ENCODE results near the gene C11orf98.
"Not testable (repeated sequence)": the region's sequence is repeated elsewhere in the genome, so short reads cannot be mapped to it uniquely, and the experiment has no call there.

Gene C11orf98

GRCh38 chr11:62705880-62706849, 41.2 kb upstream of the C11orf98 start:
- Mint-ChIP-seq H3K4me3 (peak overlapping the region; percentile 83 to 93 (median 90)), H3K4me1 (peaks cover 39% of the 10 kb centered on the region), H3K9me3 (no peaks in the 10 kb centered on the region), H3K36me3 (ENCODE audit: low read depth) (peaks cover 28% of the 10 kb centered on the region), H3K27me3 (ENCODE audit: low read depth) (no peaks in the 10 kb centered on the region), H3K27ac (peak overlapping the region; percentile 96 to 99 (median 97))
- TF ChIP-seq CTCF (IDR thresholded peaks at IDR 0.05; ENCODE audit: unreplicated experiment in 3 of 3): no peak

DNA sequence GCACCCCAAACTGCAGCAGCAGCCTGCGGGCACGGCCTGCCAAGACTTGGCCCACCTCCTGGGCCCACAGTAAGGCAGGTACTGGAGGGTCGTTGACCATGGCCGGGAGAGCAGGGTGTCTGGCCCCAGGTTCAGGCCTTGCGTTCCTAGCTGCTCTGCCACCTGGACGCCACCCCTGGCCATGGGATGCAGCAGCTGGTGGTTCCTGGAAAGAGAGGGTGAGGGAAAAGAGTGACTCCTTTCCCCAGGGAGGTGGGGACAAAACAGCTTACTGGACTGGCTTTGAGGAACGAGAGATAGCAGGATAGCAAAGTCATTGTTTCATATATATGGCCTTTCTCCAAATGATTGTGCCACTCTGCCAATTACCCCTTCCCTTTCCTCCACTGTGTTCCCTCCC, 40.4 kb upstream of the C11orf98 start:
- no peak for TF ChIP-seq CTCF (IDR thresholded peaks at IDR 0.05; ENCODE audit: unreplicated experiment in 3 of 3)
- Mint-ChIP-seq H3K4me3 (peak overlapping the region; percentile 83 to 93 (median 90)), H3K36me3 (ENCODE audit: low read depth) (peaks cover 26% of the 10 kb centered on the region), H3K9me3 (no peaks in the 10 kb centered on the region), H3K4me1 (peaks cover 39% of the 10 kb centered on the region), H3K27ac (peak overlapping the region; percentile 88 to 97 (median 89)), H3K27me3 (ENCODE audit: low read depth) (no peaks in the 10 kb centered on the region)

DNA sequence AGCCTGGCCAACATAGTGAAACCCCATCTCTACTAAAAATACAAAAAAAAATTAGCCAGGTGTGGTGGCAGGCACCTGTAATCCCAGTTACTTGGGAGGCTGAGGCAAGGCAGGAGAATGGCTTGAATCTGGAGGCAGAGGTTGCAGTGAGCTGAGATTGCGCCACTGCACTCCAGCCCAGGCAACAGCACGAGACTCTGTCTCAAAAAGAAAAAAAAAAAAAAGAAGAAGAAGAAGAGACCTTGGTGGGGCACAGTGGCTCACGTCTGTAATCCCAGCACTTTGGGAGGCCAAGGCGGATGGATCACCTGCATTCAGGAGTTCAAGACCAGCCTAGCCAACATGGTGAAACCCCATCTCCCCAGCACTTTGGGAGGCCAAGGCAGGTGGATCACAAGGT, 38.9 kb upstream of the C11orf98 start:
- peak overlapping the region in 2 of 3 experiments; percentile 17 to 22 for H3K4me3 Mint-ChIP-seq
- not testable (repeated sequence) for H3K9me3 Mint-ChIP-seq; H3K27me3 Mint-ChIP-seq (ENCODE audit: low read depth); H3K27ac Mint-ChIP-seq
- peaks cover 33% of the 10 kb centered on the region for H3K4me1 Mint-ChIP-seq
- peaks cover 23% of the 10 kb centered on the region for H3K36me3 Mint-ChIP-seq (ENCODE audit: low read depth)

- H3K9me3 Mint-ChIP-seq: no peaks in the 10 kb centered on the region
- H3K4me1 Mint-ChIP-seq: peaks cover 19% of the 10 kb centered on the region
- TF ChIP-seq CTCF (IDR thresholded peaks at IDR 0.05; ENCODE audit: unreplicated experiment in 3 of 3): no peak
- H3K4me3 Mint-ChIP-seq: no peak overlapping the region
- H3K27ac Mint-ChIP-seq: no peak overlapping the region
- H3K36me3 Mint-ChIP-seq (ENCODE audit: low read depth): peaks cover 30% of the 10 kb centered on the region
- no peaks in the 10 kb centered on the region for H3K27me3 Mint-ChIP-seq (ENCODE audit: low read depth)
These were observed 37.2 kb upstream of the C11orf98 start for GRCh38 chr11:62702246-62702645.

DNA sequence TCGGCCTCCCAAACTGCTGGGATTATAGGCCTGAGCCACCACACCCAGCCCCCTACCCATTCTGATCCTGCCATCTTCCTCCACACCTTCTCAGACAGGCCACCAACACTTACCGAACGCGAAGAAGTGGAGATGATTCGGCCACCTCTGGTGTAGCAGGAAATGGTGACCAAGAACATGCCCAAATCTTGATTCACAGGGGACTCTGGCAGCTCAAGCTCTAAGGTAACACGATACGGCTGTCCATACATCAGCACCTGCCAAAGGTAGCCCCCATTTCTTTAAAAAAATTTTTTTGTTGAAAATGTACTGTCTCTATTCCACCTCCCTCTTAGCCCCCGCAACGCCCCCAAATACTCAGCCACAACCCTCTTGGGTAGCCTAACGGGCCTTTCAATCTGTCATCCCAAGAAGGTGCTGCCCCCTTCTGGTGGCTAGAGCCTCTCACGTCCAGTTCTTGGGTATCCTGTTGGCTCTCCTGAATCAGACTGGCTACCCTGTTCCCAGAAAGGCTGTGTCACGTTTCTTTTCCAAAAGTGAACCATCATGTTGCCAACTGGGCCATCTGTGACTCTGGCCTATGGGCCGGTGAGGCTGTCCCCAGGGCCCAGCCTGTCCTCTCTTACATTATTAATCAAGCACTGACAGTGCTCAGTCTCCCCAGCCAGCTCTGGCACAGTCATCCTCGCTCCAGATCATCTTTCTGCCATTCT, 29.6 kb upstream of the C11orf98 start:
- H3K27ac Mint-ChIP-seq: peak overlapping the region in 2 of 3 experiments; percentile 66 to 78
- H3K4me1 Mint-ChIP-seq: peaks cover 14% of the 10 kb centered on the region
- peaks cover 44% of the 10 kb centered on the region for H3K36me3 Mint-ChIP-seq (ENCODE audit: low read depth)
- no peaks in the 10 kb centered on the region for H3K9me3 Mint-ChIP-seq
- H3K27me3 Mint-ChIP-seq (ENCODE audit: low read depth): peaks cover 4% of the 10 kb centered on the region
- H3K4me3 Mint-ChIP-seq: no peak overlapping the region
- peak; percentile 62 to 75 (median 73) for TF ChIP-seq CTCF (IDR thresholded peaks at IDR 0.05; ENCODE audit: unreplicated experiment in 3 of 3)

- H3K9me3 Mint-ChIP-seq; H3K4me3 Mint-ChIP-seq; H3K27ac Mint-ChIP-seq; H3K27me3 Mint-ChIP-seq (ENCODE audit: low read depth): not testable (repeated sequence)
- Mint-ChIP-seq H3K36me3 (ENCODE audit: low read depth) (peaks cover 42% of the 10 kb centered on the region), H3K4me1 (peaks cover 24% of the 10 kb centered on the region)
These were observed 28.6 kb upstream of the C11orf98 start for GRCh38 chr11:62693624-62694023.
